DMS53 (cell line): ENCODE measurements around the gene PAN2.
A peak's percentile ranks its signal among the peaks of the same experiment; 100 is the strongest.
"Not testable (repeated sequence)": the region's sequence is repeated elsewhere in the genome, so short reads cannot be mapped to it uniquely, and the experiment has no call there.

Source experiments
- DNase-seq: peaks from one replicate; lab custom pipeline; 2025; lab: John Stamatoyannopoulos, UW

The PAN2 gene

DNA sequence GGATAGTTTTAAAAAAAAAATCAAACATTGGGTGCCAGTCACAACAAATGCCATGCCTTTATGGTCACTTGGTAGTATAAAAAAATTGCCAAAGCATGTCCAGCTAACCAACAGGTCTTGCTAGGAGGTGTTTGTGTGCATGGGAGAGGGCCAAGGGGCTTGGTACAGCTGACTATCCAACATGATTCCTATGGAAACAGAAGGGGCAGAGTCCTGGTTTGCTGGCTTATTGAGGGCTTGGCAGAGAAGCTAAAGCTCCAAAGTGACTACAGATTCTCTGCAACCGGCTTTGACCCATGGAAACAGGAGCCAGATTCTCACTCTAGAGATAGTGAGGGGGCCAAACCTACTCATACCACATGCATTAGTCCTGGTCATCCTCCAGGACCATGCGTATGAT is 61.3 kb downstream of the PAN2 start:
- DNase-seq, result not testable (repeated sequence)

DNA sequence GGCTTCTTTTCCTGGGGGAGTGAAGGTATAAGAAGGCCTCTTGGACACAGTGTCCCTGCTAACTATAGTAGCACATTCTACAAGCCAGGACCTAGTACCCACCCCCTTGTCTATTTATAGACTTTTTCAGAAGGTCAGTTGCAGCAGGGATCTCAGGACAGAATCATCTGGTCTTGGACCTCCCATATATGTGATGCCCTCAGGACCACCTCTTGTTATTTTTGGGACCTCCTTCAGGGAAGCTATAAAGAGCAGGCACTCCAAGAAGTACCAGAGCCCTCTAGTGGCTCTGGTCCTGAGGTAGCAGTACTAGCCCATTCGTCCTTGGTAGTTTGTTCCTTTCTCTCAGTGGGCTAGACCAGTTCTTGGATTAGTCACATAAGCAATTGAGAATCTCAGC is 62.8 kb downstream of the PAN2 start:
- peak; percentile 27 for DNase-seq

DNA sequence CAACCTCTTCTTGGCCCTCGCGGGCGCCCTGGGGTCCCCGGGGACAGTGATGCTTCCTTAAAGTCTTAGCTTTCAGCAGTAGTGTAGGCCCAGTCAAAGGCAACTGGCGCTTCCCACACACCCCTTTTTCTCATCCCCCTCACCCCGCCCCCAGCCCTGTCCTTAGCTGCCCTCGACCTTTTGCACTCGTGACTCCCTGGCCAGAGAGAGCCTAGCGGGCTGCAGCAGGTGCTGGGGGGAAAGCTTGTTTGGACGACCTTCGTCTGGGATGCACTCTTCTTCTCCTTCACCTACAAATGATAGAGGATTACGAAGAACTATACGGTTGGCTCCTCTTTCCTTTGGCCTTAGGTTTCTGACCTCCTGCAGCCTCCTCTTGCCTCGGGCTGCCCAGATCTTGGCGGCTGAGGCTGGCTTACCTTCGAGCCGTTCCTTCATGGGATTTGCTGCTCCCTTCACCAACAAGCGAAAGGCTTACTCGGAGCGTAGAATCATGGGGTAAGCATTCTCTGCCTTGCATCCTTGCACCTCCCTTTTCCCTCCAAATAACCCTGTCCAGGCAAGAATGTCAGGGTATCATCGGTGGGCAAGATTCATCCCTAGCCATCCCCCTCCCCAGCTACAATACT is 66.2 kb downstream of the PAN2 start:
- DNase-seq, result peak; percentile 49

DNA sequence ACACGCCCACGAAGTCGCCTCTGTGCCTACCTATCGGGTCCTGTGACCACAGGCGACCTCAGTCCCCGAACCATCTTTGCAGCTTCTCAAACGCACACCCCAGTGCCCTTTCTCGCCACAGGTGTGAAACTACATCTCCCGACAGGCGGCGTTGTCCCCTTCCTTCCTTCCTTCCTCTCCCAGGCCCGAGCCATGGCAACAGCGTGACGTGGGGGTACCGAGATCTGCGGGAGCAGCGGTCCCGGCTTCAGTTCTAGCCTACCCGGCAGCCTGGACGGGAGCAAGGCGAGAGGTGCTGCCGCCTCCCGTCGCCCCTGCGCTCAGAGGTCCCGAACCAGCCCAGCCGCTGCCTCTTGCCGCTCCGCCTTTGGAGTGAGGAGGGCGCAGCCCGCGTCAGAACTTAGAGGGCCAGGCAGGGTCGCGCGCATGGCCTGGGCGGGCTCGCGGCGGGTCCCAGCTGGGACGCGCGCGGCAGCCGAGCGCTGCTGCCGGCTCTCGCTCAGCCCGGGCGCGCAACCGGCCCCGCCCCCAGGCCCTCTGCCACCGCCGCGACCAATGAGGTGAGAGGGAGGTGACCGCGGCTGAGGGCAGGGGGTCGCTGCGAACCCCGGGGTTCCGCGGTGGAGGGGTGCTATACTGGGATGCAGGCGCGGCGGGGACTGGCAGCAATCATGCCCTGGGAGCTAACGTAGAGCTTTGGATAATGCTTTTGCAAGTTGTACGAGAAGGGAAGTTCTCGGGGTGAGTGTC is 66.9 kb downstream of the PAN2 start, which contains the start of gene COQ10A:
COQ10A (plus strand) TSS at position 250 of the 750 bp plus-strand sequence; CDS start at position 427, 177 bp downstream.
- DNase-seq, result peak; percentile 95
